ENCODE results near the gene C16orf74.

C16orf74 gene

GRCh38 chr16:85733839-85734170 is 17.1 kb downstream of the C16orf74 start:
- in situ Hi-C loops (cut with MboI; ENCODE audit: low sequenced_read_pairs, unreplicated experiment) = no loop called here
- no peak for TF ChIP-seq CTCF (IDR thresholded peaks at IDR 0.05; ENCODE audit: borderline replicate concordance, control extremely low read depth, extremely low read depth, insufficient read depth, missing control alignments)
- DNase-seq (ENCODE audit: low spot score) = no peak

- in situ Hi-C loops (cut with MboI; ENCODE audit: low sequenced_read_pairs, unreplicated experiment) = no loop called here
- no peak for TF ChIP-seq CTCF (IDR thresholded peaks at IDR 0.05; ENCODE audit: borderline replicate concordance, control extremely low read depth, extremely low read depth, insufficient read depth, missing control alignments)
- no peak for DNase-seq (ENCODE audit: low spot score)
Observed at GRCh38 chr16:85733155-85733838, 17.6 kb downstream of the C16orf74 start.

- TF ChIP-seq CTCF (IDR thresholded peaks at IDR 0.05; ENCODE audit: borderline replicate concordance, control extremely low read depth, extremely low read depth, insufficient read depth, missing control alignments) = no peak
- in situ Hi-C loops (cut with MboI; ENCODE audit: low sequenced_read_pairs, unreplicated experiment) = no loop called here
- DNase-seq (ENCODE audit: low spot score) = no peak
Observed at GRCh38 chr16:85731179-85731578, 19.7 kb downstream of the C16orf74 start.

- DNase-seq (ENCODE audit: low spot score) = no peak
- TF ChIP-seq CTCF (IDR thresholded peaks at IDR 0.05; ENCODE audit: borderline replicate concordance, control extremely low read depth, extremely low read depth, insufficient read depth, missing control alignments) = no peak
- in situ Hi-C loops (cut with MboI; ENCODE audit: low sequenced_read_pairs, unreplicated experiment) = no loop called here
Observed at GRCh38 chr16:85730186-85730465, 20.8 kb downstream of the C16orf74 start.

GRCh38 chr16:85729452-85730185 is 21.3 kb downstream of the C16orf74 start:
- no peak for DNase-seq (ENCODE audit: low spot score)
- in situ Hi-C loops (cut with MboI; ENCODE audit: low sequenced_read_pairs, unreplicated experiment) = no loop called here
- no peak for TF ChIP-seq CTCF (IDR thresholded peaks at IDR 0.05; ENCODE audit: borderline replicate concordance, control extremely low read depth, extremely low read depth, insufficient read depth, missing control alignments)

- in situ Hi-C loops (cut with MboI; ENCODE audit: low sequenced_read_pairs, unreplicated experiment) = no loop called here
- peak; percentile 2 for TF ChIP-seq CTCF (IDR thresholded peaks at IDR 0.05; ENCODE audit: borderline replicate concordance, control extremely low read depth, extremely low read depth, insufficient read depth, missing control alignments)
- DNase-seq (ENCODE audit: low spot score) = no peak
Observed at GRCh38 chr16:85728879-85729278, 22.0 kb downstream of the C16orf74 start.
